ENCODE results near the gene UGT1A6. TPM values are rescaled to one million over a fixed set of nuclear protein-coding genes. Genes with fewer than 3 reads are reported as not detected.
A peak's percentile ranks its signal among the peaks of the same experiment; 100 is the strongest.
"Not testable (repeated sequence)": the region's sequence is repeated elsewhere in the genome, so short reads cannot be mapped to it uniquely, and the experiment has no call there.

UGT1A6 gene
- total RNA-seq, 1 experiment from 2014 or later, result 0.54 TPM

- no peak for DNase-seq (ENCODE audit: low read depth)
Measured at GRCh38 chr2:233718552-233718951, 25.9 kb downstream of the UGT1A6 start, which contains the start of gene UGT1A4. TSS of gene UGT1A4 (plus strand) at chr2:233718736. CDS start at chr2:233718821, 85 bp downstream.

- DNase-seq (ENCODE audit: low read depth), result no peak
Measured at GRCh38 chr2:233728723-233729301, 36.1 kb downstream of the UGT1A6 start, which contains the start of gene UGT1A3. TSS of gene UGT1A3 (plus strand) at chr2:233729042. CDS start at chr2:233729127, 85 bp downstream.

DNA sequence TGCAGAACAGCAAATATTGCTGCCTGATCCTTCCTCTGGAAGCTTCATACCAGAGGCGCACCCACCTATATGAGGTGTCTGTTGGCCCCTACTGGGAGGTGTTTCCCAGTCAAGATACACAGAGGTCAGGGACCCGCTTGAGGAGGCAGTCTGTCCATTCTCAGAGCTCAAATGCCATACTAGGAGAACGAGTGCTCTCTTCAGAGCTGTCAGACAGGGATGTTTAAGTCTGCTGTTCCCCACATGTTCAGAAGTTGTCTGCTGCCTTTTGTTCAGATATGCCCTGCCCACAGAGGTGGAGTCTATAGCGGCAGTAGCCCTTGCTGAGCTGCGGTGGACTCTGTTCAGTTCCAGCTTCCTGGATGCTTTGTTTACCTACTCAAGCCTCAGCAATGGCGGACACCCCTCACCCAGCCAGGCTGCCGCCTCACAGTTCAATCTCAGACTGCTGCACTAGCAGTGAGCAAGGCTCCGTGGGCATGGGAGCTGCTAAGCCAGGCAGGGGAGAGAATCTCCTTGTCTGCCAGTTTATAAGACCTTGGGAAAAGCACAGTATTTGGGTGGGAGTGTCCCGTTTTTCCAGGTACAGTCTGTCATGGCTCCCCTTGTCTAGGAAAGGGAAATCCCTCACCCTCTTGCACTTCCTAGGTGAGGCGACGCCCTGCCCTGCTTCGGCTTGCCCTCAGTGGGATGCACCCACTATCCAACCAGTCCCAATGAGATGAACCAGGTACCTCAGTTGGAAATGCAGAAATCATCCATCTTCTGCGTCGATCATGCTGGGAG is 44.4 kb downstream of the UGT1A6 start:
- DNase-seq (ENCODE audit: low read depth), result not testable (repeated sequence)

DNA sequence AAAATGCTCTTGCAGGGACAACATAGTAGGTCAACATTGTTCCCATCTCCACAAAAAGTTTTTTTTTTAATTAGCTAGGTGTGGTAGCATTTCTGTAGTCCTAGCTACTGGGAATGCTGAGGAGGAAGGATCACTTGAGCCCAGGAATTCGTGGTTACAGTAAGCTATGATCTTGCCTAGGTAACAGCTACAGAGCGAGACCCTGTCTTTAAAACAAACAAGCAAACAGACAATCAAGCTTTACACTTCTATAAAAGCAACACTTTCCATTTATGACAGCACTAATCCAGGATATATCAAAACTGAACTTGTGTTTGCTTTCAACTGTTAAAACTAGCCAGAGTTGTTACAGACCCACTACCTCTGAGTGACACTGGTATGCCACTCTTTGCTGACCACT is 48.2 kb downstream of the UGT1A6 start:
- no peak for DNase-seq (ENCODE audit: low read depth)

DNA sequence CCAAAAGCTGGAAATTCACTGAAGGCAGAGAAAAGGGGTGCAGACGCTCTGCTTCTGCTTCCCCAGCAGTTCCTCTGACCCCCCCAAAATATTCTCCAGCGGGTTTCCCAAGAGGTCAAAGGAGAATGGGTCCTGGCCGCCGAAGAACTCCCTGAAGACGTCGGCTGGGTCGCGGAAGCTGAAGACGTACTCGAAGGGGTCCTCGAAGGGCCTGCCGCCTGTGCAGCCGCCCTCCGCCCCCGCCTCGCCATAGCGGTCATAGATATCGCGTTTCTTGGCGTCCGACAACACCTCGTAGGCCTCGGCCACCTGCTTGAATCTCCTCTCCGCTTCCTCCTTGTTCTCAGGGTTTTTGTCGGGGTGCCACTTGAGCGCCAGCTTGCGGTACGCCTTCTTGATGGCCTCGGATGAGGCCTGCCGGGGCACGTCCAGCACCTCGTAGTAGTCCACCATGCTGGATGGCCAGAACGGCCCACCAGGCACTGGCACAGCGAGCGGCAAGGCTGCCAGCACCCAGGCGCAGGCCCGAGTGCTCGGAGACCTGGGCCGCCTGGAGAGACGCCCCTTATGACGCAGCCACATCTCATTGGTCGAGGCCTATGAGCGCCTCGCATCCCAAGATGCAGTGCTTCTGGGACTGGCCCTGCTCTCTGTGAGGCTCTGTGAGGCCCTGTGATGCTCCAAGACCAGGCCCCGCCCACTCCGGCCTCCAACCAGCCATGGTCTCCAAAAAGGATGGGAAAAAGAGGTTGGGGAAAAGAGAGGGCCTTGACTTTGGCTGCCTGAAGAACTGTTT is 51.0 kb downstream of the UGT1A6 start:
- no peak for DNase-seq (ENCODE audit: low read depth)

GRCh38 chr2:233745073-233745755 is 52.5 kb downstream of the UGT1A6 start:
- DNase-seq (ENCODE audit: low read depth), result no peak

- DNase-seq (ENCODE audit: low read depth), result not testable (repeated sequence)
Measured at GRCh38 chr2:233745838-233746237, 53.1 kb downstream of the UGT1A6 start.

DNA sequence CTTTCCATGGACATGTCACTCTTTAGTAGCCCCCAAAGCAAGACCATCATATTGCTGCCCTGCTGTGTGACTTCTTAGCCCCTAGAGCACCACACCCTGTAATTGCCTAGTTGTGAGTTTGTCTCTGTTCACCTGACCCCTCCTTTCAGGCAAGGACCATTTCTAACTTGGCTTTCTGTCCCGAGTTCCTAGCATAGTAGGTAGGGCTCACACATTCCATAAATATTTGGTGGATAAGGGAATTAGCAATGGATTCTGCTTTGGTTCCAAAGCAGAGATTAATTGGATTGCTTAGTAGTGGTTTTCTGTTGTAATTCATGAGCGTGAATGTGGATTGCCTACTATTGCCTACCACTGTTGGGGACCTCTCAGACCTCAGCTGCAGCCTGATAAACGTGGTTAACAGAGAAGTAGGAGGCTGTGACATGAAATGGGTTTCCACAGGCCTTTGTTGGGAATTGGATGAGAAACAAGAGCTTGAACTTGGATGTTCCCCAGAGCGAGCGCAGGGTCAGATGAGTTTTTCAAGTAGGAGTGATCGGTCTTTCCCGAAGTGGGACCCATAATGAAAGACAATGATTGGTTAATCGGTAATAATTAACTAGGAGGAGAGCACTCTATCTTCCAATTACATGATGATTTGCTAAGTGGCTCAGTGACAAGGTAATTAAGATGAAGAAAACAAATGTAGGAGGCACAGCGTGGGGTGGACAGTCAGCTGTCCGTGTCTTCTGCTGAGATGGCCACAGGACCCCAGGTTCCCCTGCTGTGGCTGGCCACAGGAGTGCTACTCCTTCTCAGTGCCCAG is 54.0 kb downstream of the UGT1A6 start:
- peak; percentile 17 for DNase-seq (ENCODE audit: low read depth)

DNA sequence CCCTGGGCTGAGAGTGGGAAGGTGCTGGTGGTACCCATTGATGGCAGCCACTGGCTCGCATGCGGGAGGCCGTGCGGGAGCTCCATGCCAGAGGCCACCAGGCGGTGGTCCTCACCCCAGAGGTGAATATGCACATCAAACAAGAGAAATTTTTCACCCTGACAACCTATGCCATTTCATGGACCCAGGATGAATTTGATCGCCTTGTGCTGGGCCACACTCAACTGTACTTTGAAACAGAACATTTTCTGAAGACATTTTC is 54.5 kb downstream of the UGT1A6 start:
- DNase-seq (ENCODE audit: low read depth), result no peak

GRCh38 chr2:233750689-233751088 is 58.0 kb downstream of the UGT1A6 start:
- not testable (repeated sequence) for DNase-seq (ENCODE audit: low read depth)

- DNase-seq (ENCODE audit: low read depth), result not testable (repeated sequence)
Measured at GRCh38 chr2:233751212-233752009, 58.7 kb downstream of the UGT1A6 start.

GRCh38 chr2:233754872-233755611 is 62.4 kb downstream of the UGT1A6 start:
- no peak for DNase-seq (ENCODE audit: low read depth)

GRCh38 chr2:233756429-233757081 is 63.9 kb downstream of the UGT1A6 start:
- no peak for DNase-seq (ENCODE audit: low read depth)

DNA sequence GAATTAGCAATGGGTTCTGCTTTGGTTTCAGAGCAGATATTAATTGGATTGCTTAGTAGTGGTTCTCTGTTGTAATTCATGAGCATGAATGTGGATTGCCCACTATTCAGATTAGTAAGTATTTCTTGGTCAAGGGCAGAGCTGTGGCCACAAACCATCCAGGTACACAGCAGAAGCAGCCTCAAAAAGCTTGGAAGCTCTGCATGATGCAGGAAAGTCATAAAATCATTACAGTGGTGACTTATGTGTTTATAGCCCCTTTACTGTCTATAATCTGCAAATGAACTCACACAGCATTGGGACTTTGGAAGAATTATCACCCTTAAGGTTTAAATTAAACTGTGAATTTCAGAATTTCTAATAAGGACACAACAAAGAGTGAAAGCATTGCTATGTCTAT is 65.5 kb downstream of the UGT1A6 start:
- DNase-seq (ENCODE audit: low read depth), result no peak

- no peak for DNase-seq (ENCODE audit: low read depth)
Measured at GRCh38 chr2:233758849-233759248, 66.2 kb downstream of the UGT1A6 start.

GRCh38 chr2:233760043-233760442 is 67.4 kb downstream of the UGT1A6 start, which contains the start of gene UGT1A1:
TSS of gene UGT1A1 (plus strand) at chr2:233760270. CDS start at chr2:233760288, 18 bp downstream.
- DNase-seq (ENCODE audit: low read depth), result no peak

DNA sequence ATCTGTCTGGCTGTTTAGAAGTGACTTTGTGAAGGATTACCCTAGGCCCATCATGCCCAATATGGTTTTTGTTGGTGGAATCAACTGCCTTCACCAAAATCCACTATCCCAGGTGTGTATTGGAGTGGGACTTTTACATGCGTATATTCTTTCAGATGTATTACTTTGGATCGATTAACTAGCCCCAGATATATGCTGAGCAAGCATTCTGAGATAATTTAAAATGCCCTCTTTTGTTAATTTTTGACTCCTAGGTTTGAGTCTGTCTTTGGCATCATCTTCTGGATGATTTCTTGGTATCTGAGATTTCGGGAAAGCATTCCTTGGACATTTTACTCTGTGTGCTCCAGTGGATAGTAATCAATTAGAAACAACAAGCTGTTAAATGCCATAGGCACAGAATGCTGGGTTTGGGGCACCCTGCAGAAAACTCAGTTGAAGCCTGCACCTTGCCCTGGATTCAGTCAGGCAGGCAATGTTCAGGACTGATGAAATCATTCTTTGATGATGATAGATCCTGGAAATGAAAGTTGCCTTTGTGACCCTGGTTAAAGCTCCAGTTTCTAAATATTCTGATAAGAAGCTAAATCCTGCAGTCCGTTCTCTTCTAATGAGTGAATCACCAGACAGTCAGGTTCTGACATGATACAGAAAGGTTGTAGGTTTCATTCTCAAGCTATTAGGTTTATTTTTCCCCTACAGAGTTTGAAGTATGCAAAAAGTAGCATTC is 68.5 kb downstream of the UGT1A6 start:
- peak; percentile 40 for DNase-seq (ENCODE audit: low read depth)

- peak; percentile 84 for DNase-seq (ENCODE audit: low read depth)
Measured at GRCh38 chr2:233764264-233764663, 71.6 kb downstream of the UGT1A6 start.
